Neural cell (in vitro differentiated cells): ENCODE results near the gene DOCK2. TPM values are rescaled to one million over a fixed set of nuclear protein-coding genes. Genes with fewer than 3 reads are reported as not detected.

Source experiments
- H2AFZ ChIP-seq: fragments of 200-600, 300-800 bp; sonication (generic), shearing (Covaris generic); 2 replicates; pipeline ENCODE4 v1.6.0; 2014; ENCODE audit warnings: low read depth, mild to moderate bottlenecking, antibody characterized with exemption, low read length, moderate library complexity
- H3F3A ChIP-seq: fragments of 200-600 bp; shearing (Covaris generic); 2 replicates; pipeline ENCODE4 v1.6.1; 2016; ENCODE audit warnings: mild to moderate bottlenecking, moderate library complexity, mixed read lengths, antibody characterized with exemption, low read length; ENCODE audit not compliant: insufficient read depth, poor library complexity, severe bottlenecking
- H3K27ac ChIP-seq: fragments of 200-600, 300-800 bp; sonication (generic), shearing (Covaris generic); 2 replicates; pipeline ENCODE4 v1.5.1; 2014; ENCODE audit warnings: mild to moderate bottlenecking, low read length, moderate library complexity
- H3K27me3 ChIP-seq: fragments of 300-800, 200-600 bp; sonication (generic), shearing (Covaris generic); 2 replicates; pipeline ENCODE4 v1.6.0; 2014; ENCODE audit warnings: mild to moderate bottlenecking, low read depth, low read length, moderate library complexity; ENCODE audit not compliant: insufficient read depth
- H3K36me3 ChIP-seq: fragments of 300-800, 200-600 bp; sonication (generic), shearing (Covaris generic); 2 replicates; pipeline ENCODE4 v1.5.1; 2014; ENCODE audit warnings: mild to moderate bottlenecking, antibody characterized with exemption, low read length, moderate library complexity; ENCODE audit not compliant: insufficient read depth
- H3K4me2 ChIP-seq: fragments of 300-800, 200-600 bp; sonication (generic), shearing (Covaris generic); 2 replicates; pipeline ENCODE4 v1.6.0; 2014; ENCODE audit warnings: mild to moderate bottlenecking, low read length
- H3K4me3 ChIP-seq: fragments of 300-800, 200-600 bp; sonication (generic), shearing (Covaris generic); 2 replicates; pipeline ENCODE4 v1.5.1; 2014; ENCODE audit warnings: mild to moderate bottlenecking, low read length, moderate library complexity
- H3K79me2 ChIP-seq: fragments of 200-600 bp; shearing (Covaris generic); replicated peaks from 2 replicates; pipeline ENCODE4 v1.6.0; 2014; ENCODE audit warnings: mild to moderate bottlenecking, low read length, moderate library complexity; ENCODE audit not compliant: insufficient read depth
- H3K9ac ChIP-seq: fragments of 300-800, 200-600 bp; sonication (generic), shearing (Covaris generic); 2 replicates; pipeline ENCODE4 v1.6.1; 2016; ENCODE audit warnings: mild to moderate bottlenecking, low read length, mixed read lengths
- H3K9me2 ChIP-seq: fragments of 200-600 bp; shearing (Covaris generic); 2 replicates; pipeline ENCODE4 v1.6.1; 2016; ENCODE audit warnings: mild to moderate bottlenecking, low read length, mixed read lengths; ENCODE audit not compliant: insufficient read depth
- H3K9me3 ChIP-seq: fragments of 200-600, 300-800 bp; sonication (generic), shearing (Covaris generic); 2 replicates; pipeline ENCODE4 v1.6.1; 2016; ENCODE audit warnings: mild to moderate bottlenecking, mixed run types, low read length, moderate library complexity, mixed read lengths
- H4K20me1 ChIP-seq: fragments of 200-600 bp; shearing (Covaris generic); 2 replicates; pipeline ENCODE4 v1.6.1; 2016; ENCODE audit warnings: mild to moderate bottlenecking, mixed run types; ENCODE audit not compliant: insufficient read depth
- CTCF ChIP-seq: fragments of 450-650 bp; IDR thresholded peaks from 2 replicates; pipeline ENCODE4 v1.5.1; 2014; ENCODE audit warnings: antibody characterized with exemption, mild to moderate bottlenecking, moderate library complexity; ENCODE audit not compliant: poor library complexity, severe bottlenecking
- EP300 ChIP-seq: fragments of 450-650 bp; conservative IDR thresholded peaks from 2 replicates; pipeline ENCODE4 v1.6.1; 2014; ENCODE audit warnings: antibody characterized with exemption, mild to moderate bottlenecking, moderate library complexity; ENCODE audit not compliant: poor library complexity, severe bottlenecking
- EZH2 ChIP-seq: fragments of 200-600, 300-800 bp; shearing (Covaris generic), sonication (generic); IDR thresholded peaks from 2 replicates; pipeline ENCODE4 v1.6.1; 2014; ENCODE audit warnings: antibody characterized with exemption, low read length, borderline replicate concordance, mild to moderate bottlenecking; ENCODE audit not compliant: insufficient read depth, poor library complexity, severe bottlenecking
- MXI1 ChIP-seq: fragments of 450-650 bp; conservative IDR thresholded peaks from 2 replicates; pipeline ENCODE4 v1.6.1; 2014; ENCODE audit warnings: antibody characterized with exemption, mild to moderate bottlenecking; ENCODE audit not compliant: poor library complexity, severe bottlenecking
- POLR2AphosphoS5 ChIP-seq: IDR thresholded peaks from 2 replicates; pipeline ENCODE4 v1.6.1; 2012
- RAD21 ChIP-seq: fragments of 450-650 bp; conservative IDR thresholded peaks from 2 replicates; pipeline ENCODE4 v1.6.1; 2014; ENCODE audit warnings: antibody characterized with exemption, mild to moderate bottlenecking, moderate library complexity
- REST ChIP-seq: IDR thresholded peaks from 2 replicates; pipeline ENCODE4 v1.6.1; 2012; ENCODE audit warnings: borderline replicate concordance
- SMC3 ChIP-seq: fragments of 450-650 bp; conservative IDR thresholded peaks from 2 replicates; pipeline ENCODE4 v1.6.1; 2014; ENCODE audit warnings: antibody characterized with exemption, mild to moderate bottlenecking, moderate library complexity; ENCODE audit not compliant: poor library complexity
- TAF1 ChIP-seq: IDR thresholded peaks from 2 replicates; pipeline ENCODE4 v1.6.1; 2012; ENCODE audit warnings: low read depth
- polyA plus RNA-seq: library from polyadenylated mRNA; depleted of rRNA; stranded (reverse); fragments of >200 nt; gene quantifications from 2 replicates; pipeline ENCODE4 v1.2.3, GENCODE V29; 2014

Gene DOCK2
- polyA plus RNA-seq, 1 donor from 2014 or later = 0.15 TPM

- no peak for TF ChIP-seq RAD21
- no peak overlapping the region for H2AFZ ChIP-seq
- no peaks in the 10 kb centered on the region for H3F3A ChIP-seq
- no peak overlapping the region for H3K4me3 ChIP-seq
- H4K20me1 ChIP-seq = no peaks in the 10 kb centered on the region
- no peaks in the 10 kb centered on the region for H3K27me3 ChIP-seq
- no peaks in the 10 kb centered on the region for H3K9me2 ChIP-seq
- H3K4me2 ChIP-seq = no peak overlapping the region
- no peak overlapping the region for H3K9ac ChIP-seq
- no peaks in the 10 kb centered on the region for H3K9me3 ChIP-seq
- no peaks in the 10 kb centered on the region for H3K36me3 ChIP-seq
- no peak overlapping the region for H3K27ac ChIP-seq
- H3K79me2 ChIP-seq = no peaks in the 10 kb centered on the region
These were observed 7.1 kb upstream of the DOCK2 start for GRCh38 chr5:169629847-169630548.

- no peak overlapping the region for H3K4me2 ChIP-seq
- TF ChIP-seq TAF1 = no peak
- no peak for TF ChIP-seq REST
- TF ChIP-seq CTCF = no peak
- H3K27me3 ChIP-seq = no peaks in the 10 kb centered on the region
- no peaks in the 10 kb centered on the region for H3K79me2 ChIP-seq
- no peaks in the 10 kb centered on the region for H3K9me2 ChIP-seq
- no peaks in the 10 kb centered on the region for H4K20me1 ChIP-seq
- no peaks in the 10 kb centered on the region for H3K36me3 ChIP-seq
- H3K4me3 ChIP-seq = no peak overlapping the region
- no peaks in the 10 kb centered on the region for H3F3A ChIP-seq
- H3K9me3 ChIP-seq = no peaks in the 10 kb centered on the region
- no peak overlapping the region for H3K27ac ChIP-seq
- H2AFZ ChIP-seq = no peak overlapping the region
- H3K9ac ChIP-seq = no peak overlapping the region
These were observed 5.7 kb upstream of the DOCK2 start for GRCh38 chr5:169631360-169631759.

GRCh38 chr5:169632946-169633345, 4.1 kb upstream of the DOCK2 start:
- no peak for TF ChIP-seq CTCF
- TF ChIP-seq REST = no peak
- TF ChIP-seq MXI1 = no peak
- TF ChIP-seq EZH2 = no peak
- no peak for TF ChIP-seq TAF1
- no peak for TF ChIP-seq EP300
- TF ChIP-seq POLR2AphosphoS5 = no peak
- no peak for TF ChIP-seq SMC3
- no peak for TF ChIP-seq RAD21
- H3K4me2 ChIP-seq = no peak overlapping the region

More at GRCh38 chr5:169632946-169633345, 4.1 kb upstream of the DOCK2 start:
- Histone ChIP-seq H3K27me3 (peaks cover 10% of the 10 kb centered on the region), H2AFZ (no peak overlapping the region), H3K36me3 (no peaks in the 10 kb centered on the region), H3K9me2 (no peaks in the 10 kb centered on the region), H4K20me1 (no peaks in the 10 kb centered on the region), H3K27ac (no peak overlapping the region), H3K9ac (no peak overlapping the region), H3K79me2 (no peaks in the 10 kb centered on the region), H3K4me3 (no peak overlapping the region), H3K9me3 (no peaks in the 10 kb centered on the region), H3F3A (no peaks in the 10 kb centered on the region)
